ENCODE results near the gene KRTAP2-4. TPM values are rescaled to one million over a fixed set of nuclear protein-coding genes. Genes with fewer than 3 reads are reported as not detected.
"Not testable (repeated sequence)": the region's sequence is repeated elsewhere in the genome, so short reads cannot be mapped to it uniquely, and the experiment has no call there.

Gene KRTAP2-4
- total and polyA plus RNA-seq, 2 donors (not counting 1 experiment from before 2014, with no cell fraction given): not detected

- no peak within 1 kb of the TSS for H3K9ac ChIP-seq (ENCODE audit: insufficient read depth, low read length)
- H3K27ac ChIP-seq (ENCODE audit: insufficient read depth, low read length): no peak within 1 kb of the TSS
- H3K4me2 ChIP-seq (ENCODE audit: extremely low read depth, insufficient read depth, low read length): peak within 1 kb of the TSS; percentile 25
- no peaks in the 10 kb centered on the region for H3K79me2 ChIP-seq (ENCODE audit: control insufficient read depth, insufficient read depth, low read length)
- no peaks in the 10 kb centered on the region for H3K27me3 ChIP-seq (ENCODE audit: control insufficient read depth, insufficient read depth, low read length)
- no peak within 1 kb of the TSS for H2AFZ ChIP-seq (ENCODE audit: low read length)
- no peak for TF ChIP-seq EZH2 (IDR thresholded peaks at IDR 0.05; ENCODE audit: low read length, missing control alignments)
- TF ChIP-seq, protein P1, sequence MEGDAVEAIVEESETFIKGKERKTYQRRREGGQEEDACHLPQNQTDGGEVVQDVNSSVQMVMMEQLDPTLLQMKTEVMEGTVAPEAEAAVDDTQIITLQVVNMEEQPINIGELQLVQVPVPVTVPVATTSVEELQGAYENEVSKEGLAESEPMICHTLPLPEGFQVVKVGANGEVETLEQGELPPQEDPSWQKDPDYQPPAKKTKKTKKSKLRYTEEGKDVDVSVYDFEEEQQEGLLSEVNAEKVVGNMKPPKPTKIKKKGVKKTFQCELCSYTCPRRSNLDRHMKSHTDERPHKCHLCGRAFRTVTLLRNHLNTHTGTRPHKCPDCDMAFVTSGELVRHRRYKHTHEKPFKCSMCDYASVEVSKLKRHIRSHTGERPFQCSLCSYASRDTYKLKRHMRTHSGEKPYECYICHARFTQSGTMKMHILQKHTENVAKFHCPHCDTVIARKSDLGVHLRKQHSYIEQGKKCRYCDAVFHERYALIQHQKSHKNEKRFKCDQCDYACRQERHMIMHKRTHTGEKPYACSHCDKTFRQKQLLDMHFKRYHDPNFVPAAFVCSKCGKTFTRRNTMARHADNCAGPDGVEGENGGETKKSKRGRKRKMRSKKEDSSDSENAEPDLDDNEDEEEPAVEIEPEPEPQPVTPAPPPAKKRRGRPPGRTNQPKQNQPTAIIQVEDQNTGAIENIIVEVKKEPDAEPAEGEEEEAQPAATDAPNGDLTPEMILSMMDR (conservative IDR thresholded peaks at IDR 0.05 in 1 of 2, IDR thresholded peaks at IDR 0.05 in 1 of 2; ENCODE audit: low read depth in 1 of 2, low read length in 2 of 2): no peak
- H3K9me3 ChIP-seq (ENCODE audit: control insufficient read depth, insufficient read depth, low read depth, low read length): no peaks in the 10 kb centered on the region
- no peaks in the 10 kb centered on the region for H3K36me3 ChIP-seq (ENCODE audit: control insufficient read depth, insufficient read depth, low read length)
- no peak within 1 kb of the TSS for H3K4me3 ChIP-seq (replicated peaks in 1 of 4; ENCODE audit: control extremely low read depth in 1 of 4, insufficient read depth in 1 of 4, low read depth in 3 of 4, low read length in 4 of 4)
- peaks cover 3% of the 10 kb centered on the region for H3K4me1 ChIP-seq (ENCODE audit: control insufficient read depth, extremely low read depth, insufficient read depth, low read length)
- no peaks in the 10 kb centered on the region for H4K20me1 ChIP-seq (ENCODE audit: control insufficient read depth, extremely low read depth, insufficient read depth, low read length)
- DNase-seq (ENCODE audit: low read depth in 2 of 2): no peak
Observed at GRCh38 chr17:41101586-41102259, 36.0 kb upstream of the KRTAP2-4 start, which contains the start of gene KRTAP4-16. Gene KRTAP4-16 (minus strand): TSS chr17:41102209. CDS start chr17:41102209, 0 bp downstream.

DNA sequence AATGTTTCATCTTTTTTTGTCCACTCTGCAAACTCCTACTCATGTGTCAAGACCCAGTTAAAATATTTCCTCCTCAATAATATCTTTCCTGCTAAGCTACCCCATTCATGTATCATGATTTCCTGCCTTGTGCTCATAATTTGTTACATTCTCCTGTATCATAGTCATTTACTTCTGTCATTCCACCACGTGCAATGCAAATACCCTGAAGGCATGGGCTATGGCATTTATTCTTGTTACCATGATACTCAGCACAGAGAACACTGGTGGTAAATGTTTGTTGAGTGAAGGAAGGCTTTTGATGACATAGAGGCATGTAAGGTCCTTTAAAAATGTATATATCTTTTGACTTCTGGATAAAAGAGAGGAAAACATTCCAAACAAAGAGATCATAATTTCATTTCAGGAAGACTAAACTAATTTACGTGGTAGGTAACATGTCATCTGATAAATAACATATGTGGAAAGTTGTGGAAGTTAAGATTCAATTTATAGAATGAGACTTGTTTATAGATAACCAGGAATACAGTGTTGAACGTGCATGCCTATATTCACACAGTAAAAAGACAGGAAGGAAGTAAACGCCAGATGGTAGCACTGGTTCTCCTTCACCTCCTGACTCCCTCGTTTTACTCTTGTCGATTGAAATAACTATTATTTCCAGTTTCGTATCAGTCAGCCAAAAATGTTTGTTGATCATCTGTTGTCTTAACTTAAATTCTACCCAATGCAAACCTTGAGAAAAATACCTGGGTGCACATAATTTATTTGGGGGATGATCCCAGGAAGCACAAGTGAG lies 34.2 kb upstream of the KRTAP2-4 start:
- H3K9me3 ChIP-seq (ENCODE audit: control insufficient read depth, insufficient read depth, low read depth, low read length); H4K20me1 ChIP-seq (ENCODE audit: control insufficient read depth, extremely low read depth, insufficient read depth, low read length); H3K4me3 ChIP-seq (replicated peaks in 1 of 4; ENCODE audit: control extremely low read depth in 1 of 4, insufficient read depth in 1 of 4, low read depth in 3 of 4, low read length in 4 of 4); H3K79me2 ChIP-seq (ENCODE audit: control insufficient read depth, insufficient read depth, low read length); H3K4me2 ChIP-seq (ENCODE audit: extremely low read depth, insufficient read depth, low read length); H2AFZ ChIP-seq (ENCODE audit: low read length); H3K27me3 ChIP-seq (ENCODE audit: control insufficient read depth, insufficient read depth, low read length); H3K9ac ChIP-seq (ENCODE audit: insufficient read depth, low read length); H3K36me3 ChIP-seq (ENCODE audit: control insufficient read depth, insufficient read depth, low read length); H3K27ac ChIP-seq (ENCODE audit: insufficient read depth, low read length); H3K4me1 ChIP-seq (ENCODE audit: control insufficient read depth, extremely low read depth, insufficient read depth, low read length): not testable (repeated sequence)
- DNase-seq (ENCODE audit: low read depth in 2 of 2): peak in 1 of 2 donors; percentile 59

DNA sequence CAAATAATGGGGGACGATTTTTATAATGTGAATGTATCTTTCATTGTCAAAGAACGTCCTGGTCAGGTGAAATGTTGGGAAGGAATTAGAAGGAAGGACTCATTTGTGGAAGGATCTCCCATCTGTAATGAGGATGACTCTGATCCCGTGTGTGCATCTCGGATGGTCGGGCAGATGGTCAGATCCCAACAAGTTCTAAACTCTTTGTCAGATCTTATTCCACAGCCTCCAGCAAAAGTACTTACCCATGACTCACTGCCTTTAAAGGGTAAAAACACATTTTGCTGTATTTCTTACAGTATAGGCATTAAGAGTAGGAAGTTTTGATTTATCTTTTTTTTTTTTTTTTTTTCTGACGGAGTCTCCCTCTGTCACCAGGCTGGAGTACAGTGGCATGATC lies 32.8 kb upstream of the KRTAP2-4 start:
- H3K79me2 ChIP-seq (ENCODE audit: control insufficient read depth, insufficient read depth, low read length): no peaks in the 10 kb centered on the region
- no peaks in the 10 kb centered on the region for H4K20me1 ChIP-seq (ENCODE audit: control insufficient read depth, extremely low read depth, insufficient read depth, low read length)
- no peak overlapping the region for H3K4me3 ChIP-seq (replicated peaks in 1 of 4; ENCODE audit: control extremely low read depth in 1 of 4, insufficient read depth in 1 of 4, low read depth in 3 of 4, low read length in 4 of 4)
- no peak overlapping the region for H3K4me2 ChIP-seq (ENCODE audit: extremely low read depth, insufficient read depth, low read length)
- peaks cover 3% of the 10 kb centered on the region for H3K4me1 ChIP-seq (ENCODE audit: control insufficient read depth, extremely low read depth, insufficient read depth, low read length)
- no peak overlapping the region for H3K9ac ChIP-seq (ENCODE audit: insufficient read depth, low read length)
- no peaks in the 10 kb centered on the region for H3K27me3 ChIP-seq (ENCODE audit: control insufficient read depth, insufficient read depth, low read length)
- no peaks in the 10 kb centered on the region for H3K9me3 ChIP-seq (ENCODE audit: control insufficient read depth, insufficient read depth, low read depth, low read length)
- no peak overlapping the region for H2AFZ ChIP-seq (ENCODE audit: low read length)
- no peak overlapping the region for H3K27ac ChIP-seq (ENCODE audit: insufficient read depth, low read length)
- H3K36me3 ChIP-seq (ENCODE audit: control insufficient read depth, insufficient read depth, low read length): no peaks in the 10 kb centered on the region
- DNase-seq (ENCODE audit: low read depth in 2 of 2): peak in 1 of 2 donors; percentile 53
- TF ChIP-seq EZH2 (IDR thresholded peaks at IDR 0.05; ENCODE audit: low read length, missing control alignments): no peak
- TF ChIP-seq, protein P1 (conservative IDR thresholded peaks at IDR 0.05 in 1 of 2, IDR thresholded peaks at IDR 0.05 in 1 of 2; ENCODE audit: low read depth in 1 of 2, low read length in 2 of 2): no peak
